ENCODE measurements around the gene COL10A1.

Gene COL10A1

GRCh38 chr6:116126032-116126431 lies at the start of gene COL10A1:
COL10A1 (minus strand) TSS chr6:116126132; CDS start chr6:116125492, 640 bp downstream.
- no peak for DNase-seq (ENCODE audit: low read depth in 3 of 3)

- DNase-seq (ENCODE audit: low read depth in 3 of 3): no peak
Measured at GRCh38 chr6:116175344-116175743, 49.4 kb upstream of the COL10A1 start.

DNA sequence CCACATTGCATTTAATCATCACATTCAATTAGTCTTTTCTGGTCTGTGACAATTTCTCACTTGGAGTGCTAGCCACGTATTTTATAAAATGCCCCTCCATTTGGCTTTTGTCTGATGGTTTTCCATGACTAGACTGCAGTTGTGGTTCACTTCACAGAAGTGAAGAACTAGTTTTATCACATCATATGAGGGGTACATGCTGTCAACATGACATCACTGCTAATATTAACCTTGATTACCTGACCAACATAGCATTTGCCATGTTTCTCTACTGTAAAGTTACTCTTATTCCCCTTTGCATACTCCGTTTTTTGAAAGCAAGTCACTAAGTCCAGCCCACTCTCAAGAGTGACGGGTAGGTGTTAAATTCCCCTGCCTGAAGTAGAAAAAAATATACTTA lies 48.0 kb upstream of the COL10A1 start:
- DNase-seq (ENCODE audit: low read depth in 3 of 3): no peak

DNA sequence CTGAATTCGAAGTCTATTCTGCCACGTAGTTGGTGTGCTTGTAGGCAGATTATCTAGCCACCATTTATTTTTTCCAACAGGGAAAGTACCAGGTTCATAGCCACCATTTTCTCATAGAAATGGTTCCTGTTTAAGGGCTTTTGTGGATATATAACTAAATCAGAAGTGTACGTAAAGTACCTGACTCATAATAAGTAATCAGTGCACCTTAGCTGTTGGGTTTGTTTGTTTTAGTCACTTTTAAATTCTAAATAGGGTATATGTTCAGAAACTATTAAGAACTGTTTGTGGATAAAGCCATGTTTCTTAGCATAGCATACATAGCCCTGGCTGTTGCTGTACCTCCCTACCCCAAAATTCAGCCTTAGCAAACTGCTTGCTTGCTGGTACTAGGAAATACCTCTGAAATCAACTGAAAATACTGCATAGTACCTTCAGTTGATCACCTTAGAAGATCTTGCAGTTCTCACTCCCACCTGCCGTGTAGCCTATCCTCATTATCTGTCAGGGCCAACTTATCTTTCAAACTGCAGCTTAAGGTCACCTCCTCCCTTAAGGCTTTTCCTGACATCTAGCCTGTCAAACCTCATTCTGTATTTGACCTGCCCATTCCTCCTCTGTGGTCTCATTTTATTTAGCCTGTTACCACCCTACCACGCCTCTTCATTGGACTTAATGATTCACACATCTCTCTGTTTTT lies 44.6 kb upstream of the COL10A1 start:
- DNase-seq (ENCODE audit: low read depth in 3 of 3): no peak

DNA sequence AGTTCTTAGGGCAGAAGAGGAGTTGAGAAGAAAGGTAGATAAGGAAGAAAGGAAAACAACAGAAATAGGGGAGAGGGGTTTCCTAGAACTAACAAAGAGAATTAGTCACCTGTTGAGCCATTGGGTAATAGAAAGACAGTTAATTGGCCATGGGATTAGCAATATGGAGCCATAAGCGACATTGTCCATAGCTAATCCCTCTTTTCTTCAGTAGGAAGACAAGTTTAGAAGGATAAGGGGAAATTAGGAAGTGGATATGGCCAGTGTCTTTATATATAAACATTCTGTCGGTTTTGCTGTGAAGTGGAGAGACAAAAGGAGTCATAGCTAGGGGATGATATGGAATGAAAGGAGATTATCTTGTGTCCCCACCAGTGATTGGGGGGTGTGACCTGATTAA lies 43.9 kb upstream of the COL10A1 start:
- DNase-seq (ENCODE audit: low read depth in 3 of 3): no peak

GRCh38 chr6:116168148-116168547 lies 42.2 kb upstream of the COL10A1 start:
- DNase-seq (ENCODE audit: low read depth in 3 of 3): no peak

DNA sequence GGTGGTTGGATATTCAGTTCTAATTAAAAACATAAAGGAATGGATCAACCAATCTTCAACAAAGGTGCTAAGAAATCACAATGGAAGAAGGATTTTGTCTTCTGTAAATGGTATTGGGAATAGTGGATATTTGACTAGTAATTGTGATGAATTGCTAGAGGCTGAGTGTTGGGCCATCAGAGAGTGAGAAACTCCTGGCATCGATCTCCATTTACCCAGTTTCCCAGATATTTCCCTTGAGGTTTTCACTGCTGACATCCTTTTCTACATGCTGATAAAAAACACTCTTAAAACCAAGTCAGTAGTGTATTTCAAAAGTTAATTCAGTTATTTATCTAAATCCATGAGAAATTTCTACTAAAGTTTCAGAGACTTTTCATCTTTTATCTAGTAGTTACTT lies 40.4 kb upstream of the COL10A1 start:
- DNase-seq (ENCODE audit: low read depth in 3 of 3): no peak

DNA sequence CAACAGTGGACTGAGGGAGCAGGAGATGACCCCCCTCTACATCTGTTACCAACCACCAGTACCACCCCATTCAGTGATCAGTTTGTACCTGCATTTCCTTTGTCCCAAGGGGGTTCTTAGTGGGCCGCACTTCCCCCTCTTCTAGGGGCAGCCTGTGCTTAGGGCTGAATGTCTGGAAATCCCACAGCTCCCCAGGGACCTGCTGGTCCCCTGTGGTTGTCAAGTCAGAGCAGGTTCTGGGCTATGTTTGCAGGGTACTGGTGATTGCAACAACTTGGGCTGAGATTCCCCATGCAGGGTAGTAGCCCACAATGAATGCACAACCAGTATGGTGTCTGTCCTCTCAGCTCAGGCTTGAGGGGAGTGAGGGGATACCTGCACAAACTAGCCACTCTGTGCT lies 39.7 kb upstream of the COL10A1 start:
- DNase-seq (ENCODE audit: low read depth in 3 of 3): no peak

DNA sequence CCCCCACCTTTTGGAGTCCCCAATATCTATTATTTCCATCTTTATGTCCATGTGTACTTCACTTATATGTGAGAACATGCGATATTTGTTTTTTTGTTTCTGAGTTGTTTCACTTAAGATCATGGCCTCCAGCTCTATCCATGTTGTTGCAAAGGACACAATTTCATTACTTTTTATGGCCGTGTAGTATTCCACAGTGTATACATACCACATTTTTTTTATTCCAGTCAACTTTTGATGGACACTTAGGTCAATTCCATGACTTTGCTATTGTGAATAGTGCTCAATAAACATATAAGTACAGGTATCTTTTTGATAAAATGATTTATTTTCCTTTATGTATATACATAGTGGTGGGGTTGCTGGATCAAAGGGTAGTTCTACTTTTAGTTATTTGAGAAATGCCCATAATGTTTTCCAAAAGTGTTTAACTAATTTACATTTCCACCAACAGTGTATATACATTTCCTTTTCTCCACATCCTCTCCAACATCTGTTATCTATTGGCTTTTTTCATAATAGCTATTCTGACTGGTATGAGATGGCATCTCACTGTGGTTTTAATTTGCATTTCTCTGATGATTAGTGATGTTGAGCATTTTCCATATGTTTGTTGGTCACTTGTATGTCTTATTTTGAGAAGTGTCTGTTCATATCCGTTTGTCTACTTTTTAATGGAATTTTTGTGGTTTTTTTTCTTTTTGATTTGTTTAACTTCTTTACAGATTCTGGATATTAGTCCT lies 34.0 kb upstream of the COL10A1 start:
- DNase-seq (ENCODE audit: low read depth in 3 of 3): no peak

DNA sequence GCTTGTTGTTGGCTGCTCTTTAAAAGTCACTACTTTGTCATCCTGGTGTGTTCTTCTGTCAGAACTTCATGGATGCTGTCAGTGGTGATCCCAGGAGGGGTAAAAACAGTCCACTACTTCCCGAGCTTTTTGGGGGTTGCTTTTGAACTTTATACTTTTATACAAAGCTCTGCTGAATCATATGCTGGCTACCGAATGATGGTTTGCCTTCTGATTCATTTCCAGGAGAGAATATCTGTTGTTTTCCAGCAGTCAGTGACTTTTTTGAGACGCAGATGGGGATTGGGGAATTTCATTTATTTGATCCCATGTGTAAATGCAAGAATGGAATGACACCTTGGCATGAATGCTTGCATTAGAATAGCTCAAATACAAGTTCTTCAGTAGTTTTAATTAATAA lies 32.7 kb upstream of the COL10A1 start:
- DNase-seq (ENCODE audit: low read depth in 3 of 3): no peak

- no peak for DNase-seq (ENCODE audit: low read depth in 3 of 3)
Measured at GRCh38 chr6:116157391-116157790, 31.5 kb upstream of the COL10A1 start.

DNA sequence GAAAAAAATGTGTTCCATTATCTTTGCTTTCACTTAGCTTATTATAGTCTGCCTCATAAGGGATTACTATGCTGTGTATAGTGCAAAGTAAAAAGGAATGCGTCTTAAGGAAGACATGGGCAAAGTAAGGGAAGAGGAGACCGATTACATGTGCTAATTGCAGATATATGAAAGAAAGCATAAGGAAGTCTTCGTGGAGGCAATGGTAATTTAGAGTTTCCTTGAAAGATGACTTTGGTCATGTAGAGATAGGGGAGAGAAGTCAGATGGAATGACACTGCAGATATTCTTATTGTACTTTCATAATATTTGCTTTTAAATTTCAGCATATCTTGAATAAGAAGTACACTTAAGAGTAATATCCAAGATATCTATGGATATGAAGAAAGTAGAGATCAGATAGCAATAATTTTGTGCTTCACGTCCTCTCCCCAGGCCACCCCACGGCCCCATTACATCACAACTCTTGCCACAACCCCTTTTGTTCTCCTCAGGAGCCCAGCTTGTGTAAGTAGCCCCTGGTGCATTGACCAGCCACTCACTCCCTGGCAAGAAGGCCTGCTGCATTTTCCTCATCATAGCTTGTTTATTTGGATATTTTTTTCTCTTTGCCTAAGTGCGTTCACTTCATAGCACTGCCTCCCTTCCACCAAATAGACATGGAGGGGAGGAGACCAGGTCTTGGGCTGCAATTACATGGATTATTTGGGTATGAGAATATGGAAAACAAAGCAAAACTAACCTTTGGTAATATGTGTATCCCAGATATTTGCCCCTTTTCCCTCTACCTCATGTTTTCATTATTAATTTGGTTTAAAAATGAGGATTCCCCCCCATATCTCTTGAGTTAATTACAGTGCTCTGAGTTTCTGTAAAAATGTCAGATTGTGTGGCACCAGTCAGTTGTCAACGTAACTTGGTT lies 30.7 kb upstream of the COL10A1 start:
- DNase-seq (ENCODE audit: low read depth in 3 of 3): no peak

DNA sequence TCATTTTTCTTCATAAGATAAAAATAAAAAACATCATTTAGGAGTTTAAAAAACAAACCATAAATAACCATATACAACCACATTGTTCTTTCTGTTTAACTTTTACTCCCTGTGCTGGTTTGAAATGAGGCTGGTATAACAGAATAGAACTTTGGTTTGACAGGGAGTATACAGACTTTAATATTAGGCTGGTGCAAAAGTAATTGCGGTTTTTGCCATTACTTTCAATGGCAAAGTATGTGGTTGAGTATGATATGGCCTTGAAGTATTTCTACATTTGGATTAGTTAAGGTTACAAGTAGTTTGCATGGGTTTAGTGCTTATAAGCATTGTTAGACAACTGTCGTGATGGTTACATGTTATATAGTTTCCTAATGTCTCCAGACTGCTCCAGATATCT lies 29.0 kb upstream of the COL10A1 start:
- DNase-seq (ENCODE audit: low read depth in 3 of 3): no peak

DNA sequence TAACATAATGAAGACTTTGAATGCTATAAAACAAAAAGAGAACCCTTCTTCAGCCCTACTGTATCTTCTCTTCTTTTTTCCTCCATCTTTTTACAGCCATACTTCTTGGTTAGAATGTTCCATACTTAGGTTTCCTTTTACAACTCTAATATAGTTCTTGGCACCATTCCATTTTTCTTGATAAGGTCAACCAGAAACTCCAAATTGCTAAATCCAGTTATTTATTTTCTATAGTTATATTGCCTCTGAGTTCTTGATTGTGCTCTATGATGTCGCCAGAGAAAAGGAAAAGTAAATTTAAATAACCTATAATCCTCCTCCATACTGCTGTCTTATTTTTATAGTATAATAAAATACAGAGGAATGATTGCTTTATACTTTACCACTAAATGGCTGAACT lies 26.7 kb upstream of the COL10A1 start:
- no peak for DNase-seq (ENCODE audit: low read depth in 3 of 3)

DNA sequence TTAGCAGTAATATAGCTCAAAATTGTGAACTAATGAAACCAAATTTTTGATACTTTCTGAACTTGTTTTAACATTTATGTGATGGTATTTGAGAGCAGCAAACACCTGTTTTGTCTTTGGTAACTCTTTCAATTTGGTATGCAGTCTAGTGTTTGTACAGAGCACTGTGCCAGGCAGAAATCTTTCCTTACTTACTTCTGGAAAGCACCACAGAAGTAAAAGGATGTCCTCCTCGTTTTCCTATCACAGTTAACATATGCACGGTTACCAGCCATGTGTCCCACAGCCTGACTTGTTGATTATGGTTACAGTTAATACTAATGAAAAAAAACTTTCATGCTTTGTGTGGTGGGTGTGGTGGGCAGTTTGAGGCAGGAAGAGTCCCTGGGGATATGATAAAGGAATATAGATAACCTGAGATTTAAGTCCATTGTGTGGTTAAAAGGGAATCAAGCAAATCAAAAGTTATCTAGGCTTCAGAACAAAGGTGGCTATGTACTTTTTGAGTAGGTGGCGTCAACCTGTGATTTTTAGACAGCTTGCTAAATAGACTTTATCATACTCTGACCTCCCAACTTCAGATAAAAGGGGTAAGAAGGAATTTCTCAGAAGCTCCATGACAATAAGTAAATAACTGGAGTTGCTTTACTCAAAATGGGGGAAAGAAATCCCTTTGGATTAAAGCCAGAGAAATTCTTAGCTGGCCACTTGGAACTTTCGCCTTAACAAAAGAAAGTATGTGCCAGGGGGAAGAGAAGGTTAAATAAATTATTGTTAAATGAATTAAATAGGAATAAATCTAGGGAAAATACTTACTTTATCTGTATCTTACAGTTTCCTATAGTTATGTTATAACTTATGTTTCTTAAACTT lies 20.1 kb upstream of the COL10A1 start:
- no peak for DNase-seq (ENCODE audit: low read depth in 3 of 3)

- DNase-seq (ENCODE audit: low read depth in 3 of 3): no peak
Measured at GRCh38 chr6:116144605-116145004, 18.7 kb upstream of the COL10A1 start.

- no peak for DNase-seq (ENCODE audit: low read depth in 3 of 3)
Measured at GRCh38 chr6:116139917-116140316, 14.0 kb upstream of the COL10A1 start.

- DNase-seq (ENCODE audit: low read depth in 3 of 3): no peak
Measured at GRCh38 chr6:116136933-116137340, 11.0 kb upstream of the COL10A1 start.

DNA sequence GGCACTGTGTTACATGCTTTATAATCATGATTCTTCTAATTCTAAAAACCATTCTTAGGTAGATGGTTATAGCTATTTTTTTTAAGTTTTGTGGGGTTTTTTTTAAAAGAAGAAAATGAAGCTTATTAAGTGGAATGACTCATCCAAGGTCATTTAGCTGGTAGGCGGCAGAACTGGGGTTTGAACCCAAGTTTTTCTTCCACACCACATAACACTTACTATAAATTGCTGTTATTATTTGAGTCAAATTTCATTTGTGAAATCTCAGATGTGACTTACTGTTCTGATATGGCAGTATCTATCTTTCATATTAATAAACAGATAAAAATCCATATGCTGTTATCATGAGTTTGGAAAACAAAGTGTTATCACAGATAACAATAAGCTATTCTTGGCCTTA lies 10.4 kb upstream of the COL10A1 start:
- no peak for DNase-seq (ENCODE audit: low read depth in 3 of 3)

- DNase-seq (ENCODE audit: low read depth in 3 of 3): no peak
Measured at GRCh38 chr6:116133453-116133852, 7.5 kb upstream of the COL10A1 start.

DNA sequence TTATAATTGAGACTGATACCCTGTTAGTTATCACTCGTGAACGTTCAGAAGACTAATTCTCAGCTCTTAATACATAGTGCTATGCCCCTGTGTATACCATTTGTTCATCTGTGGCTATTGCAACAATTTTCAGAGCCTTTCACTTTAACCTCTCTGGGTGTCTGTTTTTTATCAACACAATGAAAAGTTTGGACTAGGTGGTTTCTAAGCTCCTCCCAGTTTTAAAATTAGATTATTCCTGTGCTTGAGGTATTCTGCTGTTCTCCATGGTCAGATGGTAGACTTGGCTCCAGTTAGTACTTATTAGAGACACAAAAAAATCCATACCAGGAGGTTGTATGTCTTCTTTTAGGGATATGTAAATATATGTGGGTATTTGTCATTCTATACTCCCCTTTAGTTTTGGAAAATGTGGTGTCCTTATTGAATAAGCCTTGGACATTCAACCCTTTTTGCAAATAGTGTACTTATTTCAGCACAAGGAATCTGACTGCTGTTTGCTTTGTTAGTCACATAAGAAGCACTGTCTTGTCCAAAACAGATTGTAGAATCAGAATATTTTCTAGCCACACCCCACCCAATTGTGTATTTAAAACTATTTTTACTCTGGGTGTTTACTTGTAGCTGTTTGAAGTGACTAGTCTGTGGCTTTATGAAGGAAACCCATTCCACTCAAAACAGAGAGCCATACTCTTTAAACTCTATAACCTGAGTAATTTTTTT lies 2.0 kb upstream of the COL10A1 start:
- DNase-seq (ENCODE audit: low read depth in 3 of 3): no peak

All from stimulated activated CD4-positive, alpha-beta T cell treated with anti-CD3 and anti-CD28 coated beads, TNF-alpha, amount 100 ng/mL, for 4 hours (primary cell).